ENCODE results near the gene C6orf120.

GRCh38 chr6:169745405-169745804 lies 43.5 kb downstream of the C6orf120 start:
- TF ChIP-seq CTCF (optimal IDR thresholded peaks at IDR 0.05 in 1 of 3, IDR thresholded peaks at IDR 0.05 in 1 of 3, conservative IDR thresholded peaks at IDR 0.05 in 1 of 3; ENCODE audit: extremely low read depth in 1 of 3, insufficient read depth in 2 of 3, low read length in 3 of 3) (no peak), EZH2 (IDR thresholded peaks at IDR 0.05; ENCODE audit: low read length) (no peak)
